ENCODE data around the gene EIF4A3.

Gene EIF4A3

DNA sequence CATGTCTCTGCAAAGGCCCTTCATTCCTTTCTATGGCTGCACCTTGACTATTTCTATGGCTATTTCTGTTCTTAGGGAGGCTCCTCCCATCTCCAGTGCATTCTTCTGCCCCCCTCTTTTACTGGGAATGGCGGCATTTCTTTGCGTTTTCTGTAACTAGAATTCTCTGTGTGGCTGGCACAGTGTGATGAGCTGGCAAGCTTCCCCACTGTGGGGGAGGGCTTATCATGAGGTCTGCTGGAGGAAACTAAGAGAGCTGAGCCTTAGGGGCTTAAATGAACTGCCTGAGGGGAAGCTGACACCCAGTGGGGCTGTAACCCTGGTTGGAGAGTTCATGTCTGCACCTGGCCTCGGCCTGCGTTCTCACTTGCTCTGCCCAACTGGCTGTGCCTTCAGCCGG, 21.4 kb upstream of the EIF4A3 start:
- TF ChIP-seq CSDC2 (CRISPR knock-in tag; IDR thresholded peaks at IDR 0.05) = no peak
- TF ChIP-seq ZFP3 (CRISPR knock-in tag; IDR thresholded peaks at IDR 0.05) = no peak
- no peak for TF ChIP-seq RARB (CRISPR knock-in tag; IDR thresholded peaks at IDR 0.05)
- TF ChIP-seq ARNTL (CRISPR knock-in tag; IDR thresholded peaks at IDR 0.05; ENCODE audit: borderline replicate concordance, low read depth) = no peak
- TF ChIP-seq, protein P1, sequence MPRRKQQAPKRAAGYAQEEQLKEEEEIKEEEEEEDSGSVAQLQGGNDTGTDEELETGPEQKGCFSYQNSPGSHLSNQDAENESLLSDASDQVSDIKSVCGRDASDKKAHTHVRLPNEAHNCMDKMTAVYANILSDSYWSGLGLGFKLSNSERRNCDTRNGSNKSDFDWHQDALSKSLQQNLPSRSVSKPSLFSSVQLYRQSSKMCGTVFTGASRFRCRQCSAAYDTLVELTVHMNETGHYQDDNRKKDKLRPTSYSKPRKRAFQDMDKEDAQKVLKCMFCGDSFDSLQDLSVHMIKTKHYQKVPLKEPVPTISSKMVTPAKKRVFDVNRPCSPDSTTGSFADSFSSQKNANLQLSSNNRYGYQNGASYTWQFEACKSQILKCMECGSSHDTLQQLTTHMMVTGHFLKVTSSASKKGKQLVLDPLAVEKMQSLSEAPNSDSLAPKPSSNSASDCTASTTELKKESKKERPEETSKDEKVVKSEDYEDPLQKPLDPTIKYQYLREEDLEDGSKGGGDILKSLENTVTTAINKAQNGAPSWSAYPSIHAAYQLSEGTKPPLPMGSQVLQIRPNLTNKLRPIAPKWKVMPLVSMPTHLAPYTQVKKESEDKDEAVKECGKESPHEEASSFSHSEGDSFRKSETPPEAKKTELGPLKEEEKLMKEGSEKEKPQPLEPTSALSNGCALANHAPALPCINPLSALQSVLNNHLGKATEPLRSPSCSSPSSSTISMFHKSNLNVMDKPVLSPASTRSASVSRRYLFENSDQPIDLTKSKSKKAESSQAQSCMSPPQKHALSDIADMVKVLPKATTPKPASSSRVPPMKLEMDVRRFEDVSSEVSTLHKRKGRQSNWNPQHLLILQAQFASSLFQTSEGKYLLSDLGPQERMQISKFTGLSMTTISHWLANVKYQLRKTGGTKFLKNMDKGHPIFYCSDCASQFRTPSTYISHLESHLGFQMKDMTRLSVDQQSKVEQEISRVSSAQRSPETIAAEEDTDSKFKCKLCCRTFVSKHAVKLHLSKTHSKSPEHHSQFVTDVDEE (CRISPR knock-in tag; IDR thresholded peaks at IDR 0.05) = no peak
- no peak for TF ChIP-seq ISL1 (CRISPR knock-in tag; IDR thresholded peaks at IDR 0.05)
- TF ChIP-seq BACH2 (CRISPR knock-in tag; IDR thresholded peaks at IDR 0.05; ENCODE audit: borderline replicate concordance) = no peak
- no peak for ATAC-seq

DNA sequence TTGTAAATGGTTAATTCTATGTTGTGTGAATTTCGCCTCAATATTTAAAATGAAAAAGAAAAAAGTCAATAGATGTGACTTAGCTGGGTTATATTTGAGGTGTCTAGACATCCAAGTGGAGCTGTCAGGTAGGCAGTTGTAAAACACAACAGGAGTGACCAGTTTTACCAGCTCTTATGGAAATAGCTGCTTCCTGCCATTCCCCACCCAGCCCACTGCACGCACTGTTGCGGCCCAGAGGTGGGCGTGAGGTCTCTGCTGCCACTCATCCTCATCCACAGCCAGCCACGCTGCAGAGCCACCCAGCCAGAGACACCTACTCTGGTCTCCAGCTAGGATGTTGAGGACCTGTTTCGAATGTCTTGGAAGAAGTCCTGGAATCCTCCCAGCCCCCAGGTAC, 19.5 kb upstream of the EIF4A3 start:
- no peak for ATAC-seq
- TF ChIP-seq, protein P2, sequence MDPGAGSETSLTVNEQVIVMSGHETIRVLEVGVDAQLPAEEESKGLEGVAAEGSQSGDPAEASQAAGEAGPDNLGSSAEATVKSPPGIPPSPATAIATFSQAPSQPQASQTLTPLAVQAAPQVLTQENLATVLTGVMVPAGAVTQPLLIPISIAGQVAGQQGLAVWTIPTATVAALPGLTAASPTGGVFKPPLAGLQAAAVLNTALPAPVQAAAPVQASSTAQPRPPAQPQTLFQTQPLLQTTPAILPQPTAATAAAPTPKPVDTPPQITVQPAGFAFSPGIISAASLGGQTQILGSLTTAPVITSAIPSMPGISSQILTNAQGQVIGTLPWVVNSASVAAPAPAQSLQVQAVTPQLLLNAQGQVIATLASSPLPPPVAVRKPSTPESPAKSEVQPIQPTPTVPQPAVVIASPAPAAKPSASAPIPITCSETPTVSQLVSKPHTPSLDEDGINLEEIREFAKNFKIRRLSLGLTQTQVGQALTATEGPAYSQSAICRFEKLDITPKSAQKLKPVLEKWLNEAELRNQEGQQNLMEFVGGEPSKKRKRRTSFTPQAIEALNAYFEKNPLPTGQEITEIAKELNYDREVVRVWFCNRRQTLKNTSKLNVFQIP (CRISPR knock-in tag; IDR thresholded peaks at IDR 0.05; ENCODE audit: borderline replicate concordance, low read depth) = no peak
- TF ChIP-seq, protein P1 (CRISPR knock-in tag; IDR thresholded peaks at IDR 0.05) = no peak
- no peak for TF ChIP-seq OSR1 (CRISPR knock-in tag; IDR thresholded peaks at IDR 0.05)

DNA sequence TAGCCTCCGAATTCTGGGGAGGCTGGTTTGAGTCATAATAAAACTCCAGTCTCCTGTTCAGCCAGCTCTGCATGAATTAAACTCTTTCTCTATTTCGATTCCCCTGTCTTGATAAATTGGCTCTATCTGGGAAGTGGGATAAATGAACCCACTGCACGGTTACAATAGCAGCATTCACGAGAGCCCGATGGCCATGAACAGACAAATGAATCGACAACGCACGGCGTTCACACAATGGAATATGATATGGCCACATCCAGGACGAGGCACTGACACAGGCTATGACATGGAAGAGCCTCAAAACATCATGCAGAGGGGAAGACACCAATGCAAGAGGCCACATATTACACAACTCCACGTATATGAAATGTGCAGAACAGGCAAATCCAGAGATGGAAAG, 17.3 kb upstream of the EIF4A3 start:
- ATAC-seq = no peak
- no peak for TF ChIP-seq TOX (CRISPR knock-in tag; IDR thresholded peaks at IDR 0.05; ENCODE audit: borderline replicate concordance)
- TF ChIP-seq ZFP3 (CRISPR knock-in tag; IDR thresholded peaks at IDR 0.05) = no peak
- TF ChIP-seq, protein P1 (CRISPR knock-in tag; IDR thresholded peaks at IDR 0.05) = no peak
- TF ChIP-seq ZNF8 (CRISPR knock-in tag; IDR thresholded peaks at IDR 0.05) = no peak
- TF ChIP-seq ESRRG (CRISPR knock-in tag; IDR thresholded peaks at IDR 0.05) = no peak
- no peak for TF ChIP-seq RARB (CRISPR knock-in tag; IDR thresholded peaks at IDR 0.05)
- no peak for TF ChIP-seq ZFP30 (CRISPR knock-in tag; IDR thresholded peaks at IDR 0.05)
- TF ChIP-seq, protein P2 (CRISPR knock-in tag; IDR thresholded peaks at IDR 0.05; ENCODE audit: borderline replicate concordance, low read depth) = no peak
- TF ChIP-seq BACH2 (CRISPR knock-in tag; IDR thresholded peaks at IDR 0.05; ENCODE audit: borderline replicate concordance) = no peak
- TF ChIP-seq SNAI2 (CRISPR knock-in tag; IDR thresholded peaks at IDR 0.05) = no peak
- TF ChIP-seq ZNF565 (CRISPR knock-in tag; conservative IDR thresholded peaks at IDR 0.05; ENCODE audit: low read depth) = no peak
- no peak for TF ChIP-seq PPARA (CRISPR knock-in tag; IDR thresholded peaks at IDR 0.05; ENCODE audit: borderline replicate concordance)
- no peak for TF ChIP-seq ISL1 (CRISPR knock-in tag; IDR thresholded peaks at IDR 0.05)
- TF ChIP-seq, protein P3, sequence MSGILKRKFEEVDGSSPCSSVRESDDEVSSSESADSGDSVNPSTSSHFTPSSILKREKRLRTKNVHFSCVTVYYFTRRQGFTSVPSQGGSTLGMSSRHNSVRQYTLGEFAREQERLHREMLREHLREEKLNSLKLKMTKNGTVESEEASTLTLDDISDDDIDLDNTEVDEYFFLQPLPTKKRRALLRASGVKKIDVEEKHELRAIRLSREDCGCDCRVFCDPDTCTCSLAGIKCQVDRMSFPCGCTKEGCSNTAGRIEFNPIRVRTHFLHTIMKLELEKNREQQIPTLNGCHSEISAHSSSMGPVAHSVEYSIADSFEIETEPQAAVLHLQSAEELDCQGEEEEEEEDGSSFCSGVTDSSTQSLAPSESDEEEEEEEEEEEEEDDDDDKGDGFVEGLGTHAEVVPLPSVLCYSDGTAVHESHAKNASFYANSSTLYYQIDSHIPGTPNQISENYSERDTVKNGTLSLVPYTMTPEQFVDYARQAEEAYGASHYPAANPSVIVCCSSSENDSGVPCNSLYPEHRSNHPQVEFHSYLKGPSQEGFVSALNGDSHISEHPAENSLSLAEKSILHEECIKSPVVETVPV (CRISPR knock-in tag; IDR thresholded peaks at IDR 0.05) = no peak
- TF ChIP-seq ARNTL (CRISPR knock-in tag; IDR thresholded peaks at IDR 0.05; ENCODE audit: borderline replicate concordance, low read depth) = no peak
- TF ChIP-seq, protein P4, sequence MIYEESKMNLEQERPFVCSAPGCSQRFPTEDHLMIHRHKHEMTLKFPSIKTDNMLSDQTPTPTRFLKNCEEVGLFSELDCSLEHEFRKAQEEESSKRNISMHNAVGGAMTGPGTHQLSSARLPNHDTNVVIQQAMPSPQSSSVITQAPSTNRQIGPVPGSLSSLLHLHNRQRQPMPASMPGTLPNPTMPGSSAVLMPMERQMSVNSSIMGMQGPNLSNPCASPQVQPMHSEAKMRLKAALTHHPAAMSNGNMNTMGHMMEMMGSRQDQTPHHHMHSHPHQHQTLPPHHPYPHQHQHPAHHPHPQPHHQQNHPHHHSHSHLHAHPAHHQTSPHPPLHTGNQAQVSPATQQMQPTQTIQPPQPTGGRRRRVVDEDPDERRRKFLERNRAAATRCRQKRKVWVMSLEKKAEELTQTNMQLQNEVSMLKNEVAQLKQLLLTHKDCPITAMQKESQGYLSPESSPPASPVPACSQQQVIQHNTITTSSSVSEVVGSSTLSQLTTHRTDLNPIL (CRISPR knock-in tag; IDR thresholded peaks at IDR 0.05; ENCODE audit: low read depth) = no peak

Data from SK-N-SH treated with all-trans-retinoic acid at 6 μM for 48 hours (cell line).